ENCODE results near the gene MAU2. TPM values are rescaled to one million over a fixed set of nuclear protein-coding genes. Genes with fewer than 3 reads are reported as not detected.
A peak's percentile ranks its signal among the peaks of the same experiment; 100 is the strongest.

The MAU2 gene
- total RNA-seq, 1 experiment from 2014 or later = 38.0 TPM

- H3K9me3 ChIP-seq (ENCODE audit: control insufficient read depth, insufficient read depth, low read depth, low read length) = no peaks in the 10 kb centered on the region
- CTCF ChIA-PET = interaction anchor here (0.6 to 0.9 kb wide), 2 partner anchors 26 to 75 kb away, joined by 3 read pairs; no protein-coding TSS in a partner anchor
- no TSS peak for BruUV-seq (replicated peaks)
- H3K27ac ChIP-seq (ENCODE audit: low read length) = peak overlapping the region; percentile 74
- H3K36me3 ChIP-seq (ENCODE audit: control insufficient read depth, insufficient read depth, low read length) = peaks cover 2% of the 10 kb centered on the region; the same call in 1 of the 2 replicates
- no peak for TF ChIP-seq POLR2AphosphoS5 (IDR thresholded peaks at IDR 0.05; ENCODE audit: low read depth, low read length)
- H3K4me3 ChIP-seq (ENCODE audit: low read depth in 2 of 2, low read length in 2 of 2) = peak overlapping the region; percentile 59 to 71
- POLR2A ChIA-PET = no interaction called here
- peaks cover 32% of the 10 kb centered on the region for H3K4me1 ChIP-seq (ENCODE audit: control insufficient read depth, insufficient read depth, low read length)
- no peak for DNase-seq (ENCODE audit: low read depth, low spot score)
- no peaks in the 10 kb centered on the region for H3K27me3 ChIP-seq (ENCODE audit: control insufficient read depth, insufficient read depth, low read length)
- in situ Hi-C loops (cut with HindIII; ENCODE audit: low pct_unique_long_range_greater_than_20kb, low sequenced_read_pairs) (no loop called here), intact Hi-C loops (cut with micrococcal nuclease; ENCODE audit: unreplicated experiment) (no loop called here)
- ATAC-seq = peak; percentile 32
Observed at GRCh38 chr19:19405971-19406877, 85.6 kb downstream of the MAU2 start.

- CTCF ChIA-PET = interaction anchor here (0.9 kb wide), 1 partner anchor 26 kb away, joined by 3 read pairs; no protein-coding TSS in a partner anchor
- in situ Hi-C loops (cut with HindIII; ENCODE audit: low pct_unique_long_range_greater_than_20kb, low sequenced_read_pairs) = no loop called here
Observed at GRCh38 chr19:19406878-19407632, 86.4 kb downstream of the MAU2 start.

More at GRCh38 chr19:19406878-19407632, 86.4 kb downstream of the MAU2 start:
- Histone ChIP-seq H3K9me3 (ENCODE audit: control insufficient read depth, insufficient read depth, low read depth, low read length) (no peaks in the 10 kb centered on the region), H3K27me3 (ENCODE audit: control insufficient read depth, insufficient read depth, low read length) (no peaks in the 10 kb centered on the region), H3K36me3 (ENCODE audit: control insufficient read depth, insufficient read depth, low read length) (peaks cover 2% of the 10 kb centered on the region; the same call in 1 of the 2 replicates), H3K4me3 (ENCODE audit: low read depth in 2 of 2, low read length in 2 of 2) (peak overlapping the region; percentile 59 to 71), H3K27ac (ENCODE audit: low read length) (peak overlapping the region; percentile 74), H3K4me1 (ENCODE audit: control insufficient read depth, insufficient read depth, low read length) (peaks cover 32% of the 10 kb centered on the region)
- ATAC-seq (peak; percentile 59), DNase-seq (ENCODE audit: low read depth, low spot score) (no peak)
- intact Hi-C loops (cut with micrococcal nuclease; ENCODE audit: unreplicated experiment) = no loop called here
- TF ChIP-seq REST (IDR thresholded peaks at IDR 0.05; ENCODE audit: insufficient read depth in 1 of 2, low read depth in 2 of 2, low read length in 1 of 2) (no peak), TCF7L2 (IDR thresholded peaks at IDR 0.05; ENCODE audit: low read depth, low read length) (no peak), POLR2AphosphoS5 (IDR thresholded peaks at IDR 0.05; ENCODE audit: low read depth, low read length) (no peak), CTCF (IDR thresholded peaks at IDR 0.05) (peak; percentile 63; the same call in 1 of the 2 replicates)
- BruUV-seq (replicated peaks) = no TSS peak
- POLR2A ChIA-PET = no interaction called here
